Endothelial cell of umbilical vein (primary cell): ENCODE data around the gene GPA33. TPM values are rescaled to one million over a fixed set of nuclear protein-coding genes. Genes with fewer than 3 reads are reported as not detected.

Experiments
- BruUV-seq: library from RNA; stranded (reverse); fragments of 400-500 nt; replicated peaks from 2 replicates; lab custom pipeline; 2021; lab: Mats Ljungman, UMichigan
- CTCF ChIA-PET: fragments of 300-600, 350-600 bp; sonication (Branson Sonifier 250); formaldehyde crosslinking; loops from one replicate; lab custom pipeline; 2021; ENCODE audit warnings: antibody characterized with exemption, inconsistent platforms; lab: Charles Lee
- POLR2A ChIA-PET: fragments of 300-600, 350-600 bp; sonication (Branson Sonifier 250); formaldehyde crosslinking; loops from one replicate; lab custom pipeline; 2021; ENCODE audit warnings: antibody characterized with exemption, inconsistent platforms; lab: Charles Lee
- DNase-seq: peaks from one replicate; pipeline ENCODE4 v3.0.0-alpha.2; 2011; ENCODE audit warnings: low read depth, low spot score
- FAIRE-seq: peaks from 2 replicates; lab custom pipeline; 2011; peaks lifted over from hg19 to GRCh38; lab: Jason Lieb, UNC
- H2AFZ ChIP-seq: 2 replicates; pipeline ENCODE4 v1.6.0; 2012; ENCODE audit warnings: low read depth, low read length, control low read depth, inconsistent platforms
- H3K27ac ChIP-seq: 2 replicates; pipeline ENCODE4 v1.5.1; 2011; ENCODE audit warnings: low read depth, mild to moderate bottlenecking, control low read depth, low read length, moderate library complexity; ENCODE audit not compliant: insufficient read depth
- H3K27me3 ChIP-seq, 2 experiments: 2 replicates each; pipeline versions ENCODE4 v1.6.0 to v1.6.1; 2011; ENCODE audit warnings: low read length in 2 of 2, mixed read lengths in 1 of 2; ENCODE audit not compliant: control insufficient read depth in 2 of 2, insufficient read depth in 2 of 2
- H3K36me3 ChIP-seq, 2 experiments: 2 replicates in 1 of 2; 3 replicates in 1 of 2; pipeline ENCODE4 v1.5.1; 2011; ENCODE audit warnings: low read length in 2 of 2, mild to moderate bottlenecking in 1 of 2, moderate library complexity in 1 of 2; ENCODE audit not compliant: control insufficient read depth in 2 of 2, insufficient read depth in 2 of 2; ENCODE audit errors: extremely low read depth in 1 of 2
- H3K4me1 ChIP-seq: 3 replicates; pipeline ENCODE4 v1.5.1; 2011; ENCODE audit warnings: mild to moderate bottlenecking, low read length; ENCODE audit not compliant: control insufficient read depth, insufficient read depth; ENCODE audit errors: extremely low read depth
- H3K4me2 ChIP-seq: 2 replicates; pipeline ENCODE4 v1.6.1; 2011; ENCODE audit warnings: low read length, control low read depth, mixed read lengths; ENCODE audit not compliant: insufficient read depth
- H3K4me3 ChIP-seq, 3 experiments: fragments of 200-600 bp in 1 of 3; sonication (generic), shearing (Covaris generic) in 1 of 3; replicated peaks in 1 of 3; 2 replicates each; pipeline ENCODE4 v1.5.1; 2011 to 2016; ENCODE audit warnings: control low read depth in 3 of 3, low read length in 3 of 3, mild to moderate bottlenecking in 2 of 3, inconsistent platforms in 1 of 3, low read depth in 1 of 3, moderate library complexity in 1 of 3; ENCODE audit not compliant: insufficient read depth in 1 of 3
- H3K79me2 ChIP-seq: 2 replicates; pipeline ENCODE4 v1.6.0; 2012; ENCODE audit warnings: low read length, inconsistent platforms; ENCODE audit not compliant: control insufficient read depth, insufficient read depth
- H3K9ac ChIP-seq: replicated peaks from 2 replicates; pipeline ENCODE3; 2011; ENCODE audit warnings: low read length, control low read depth; ENCODE audit not compliant: insufficient read depth; ENCODE audit errors: extremely low read depth
- H3K9me1 ChIP-seq: replicated peaks from 3 replicates; pipeline ENCODE4 v1.6.0; 2011; ENCODE audit warnings: mild to moderate bottlenecking, low read length; ENCODE audit not compliant: control insufficient read depth, insufficient read depth; ENCODE audit errors: extremely low read depth
- H3K9me3 ChIP-seq: replicated peaks from 2 replicates; pipeline ENCODE4 v1.5.1; 2012; ENCODE audit warnings: low read length, inconsistent platforms; ENCODE audit not compliant: control insufficient read depth, insufficient read depth
- H4K20me1 ChIP-seq: replicated peaks from 2 replicates; pipeline ENCODE3; 2011; ENCODE audit warnings: mild to moderate bottlenecking, low read length; ENCODE audit not compliant: control insufficient read depth, insufficient read depth; ENCODE audit errors: extremely low read depth
- EZH2 ChIP-seq: IDR thresholded peaks from 2 replicates; pipeline ENCODE4 v1.6.1; 2012; ENCODE audit warnings: borderline replicate concordance, low read depth, mild to moderate bottlenecking, moderate library complexity, low read length, inconsistent platforms; ENCODE audit not compliant: severe bottlenecking
- GATA2 ChIP-seq: IDR thresholded peaks from 2 replicates; pipeline ENCODE4 v1.7.0; 2011; ENCODE audit warnings: low read depth, mild to moderate bottlenecking, moderate library complexity, mixed read lengths, low read length; ENCODE audit not compliant: insufficient read length, insufficient read depth
- JUN ChIP-seq: IDR thresholded peaks from 2 replicates; pipeline ENCODE4 v1.6.1; 2011; ENCODE audit warnings: borderline replicate concordance, low read depth; ENCODE audit not compliant: insufficient read length, insufficient read depth
- POLR2A ChIP-seq: IDR thresholded peaks from 2 replicates; pipeline ENCODE4 v1.6.1; 2012; ENCODE audit warnings: low read depth, mild to moderate bottlenecking, control low read depth, low read length
- POLR2AphosphoS5 ChIP-seq: IDR thresholded peaks from 2 replicates; pipeline ENCODE4 v1.6.1; 2012; ENCODE audit warnings: low read depth, mild to moderate bottlenecking, control low read depth, low read length, moderate library complexity; ENCODE audit not compliant: insufficient read depth
- dilution Hi-C: fragments of 300-500 bp; cut with MboI; formaldehyde crosslinking; loops from one replicate; pipeline ENCODE4 v1.15.0; 2019; ENCODE audit warnings: low sequenced_read_pairs; ENCODE audit not compliant: extremely low pct_ligation_motif_present
- intact Hi-C: fragments of 100-400 bp; cut with micrococcal nuclease; formaldehyde crosslinking; loops from one replicate; pipeline ENCODE4 v1.10.0; 2022
- polyA plus RNA-seq, 4 experiments: library from polyadenylated mRNA; depleted of rRNA in 3 of 4; stranded (reverse) in 3 of 4; unstranded in 1 of 4; fragments of >200 nt; gene quantifications; 2 replicates each; pipeline versions ENCODE4 v1.2.1 to v1.2.3, GENCODE V29; 2011 to 2012; ENCODE audit warnings: missing spikeins in 1 of 4
- total RNA-seq: library from RNA; stranded (reverse); gene quantifications from 2 replicates; pipeline ENCODE4 v1.2.3, GENCODE V29; 2021
- TF ChIP-seq, protein P1 (sequence below): IDR thresholded peaks from 2 replicates; pipeline ENCODE4 v1.6.1; 2011; ENCODE audit not compliant: insufficient read depth, insufficient read length

The GPA33 gene
- total and polyA plus RNA-seq, 2 donors (not counting 3 experiments of a cell fraction or from before 2014, with no cell fraction given) = not detected

DNA sequence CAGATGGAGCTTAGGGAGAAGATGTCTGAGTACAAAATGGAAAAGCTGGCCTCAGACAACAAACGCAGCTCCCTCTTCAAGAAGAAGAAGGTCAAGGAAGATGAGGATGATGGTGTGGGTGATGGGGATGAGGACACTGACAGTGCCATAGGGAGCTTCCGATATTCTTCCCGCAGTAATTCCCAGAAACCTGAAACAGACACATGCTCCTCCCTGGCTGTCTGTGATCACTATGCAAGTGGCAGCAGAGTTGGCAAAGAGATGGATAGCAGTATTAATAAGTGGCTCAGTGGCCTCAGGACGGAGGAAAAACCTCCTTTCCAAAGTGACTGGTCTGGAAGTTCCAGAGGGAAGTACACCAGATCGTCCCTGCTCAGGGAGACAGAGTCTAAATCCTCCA is 37.5 kb upstream of the GPA33 start:
- H3K9me3 ChIP-seq = no peaks in the 10 kb centered on the region
- H3K9me1 ChIP-seq = no peaks in the 10 kb centered on the region
- no peaks in the 10 kb centered on the region for H3K36me3 ChIP-seq
- H3K4me2 ChIP-seq = no peak overlapping the region
- H3K27me3 ChIP-seq = no peaks in the 10 kb centered on the region
- no peak overlapping the region for H3K27ac ChIP-seq
- TF ChIP-seq JUN (no peak), GATA2 (no peak), EZH2 (no peak)
- TF ChIP-seq, protein P1, sequence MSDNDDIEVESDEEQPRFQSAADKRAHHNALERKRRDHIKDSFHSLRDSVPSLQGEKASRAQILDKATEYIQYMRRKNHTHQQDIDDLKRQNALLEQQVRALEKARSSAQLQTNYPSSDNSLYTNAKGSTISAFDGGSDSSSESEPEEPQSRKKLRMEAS = no peak
- intact Hi-C loops (no loop called here), dilution Hi-C loops (no loop called here)
- no peak for DNase-seq
- H2AFZ ChIP-seq = no peak overlapping the region
- no TSS peak for BruUV-seq
- no peak overlapping the region for H3K4me3 ChIP-seq
- no peaks in the 10 kb centered on the region for H3K4me1 ChIP-seq
- H3K9ac ChIP-seq = no peak overlapping the region
- no peaks in the 10 kb centered on the region for H3K79me2 ChIP-seq
- ChIA-PET POLR2A (no interaction called here), CTCF (interaction anchor here (1.2 kb wide), 1 partner anchor 10 kb away, joined by 3 read pairs; no protein-coding TSS in a partner anchor)
- FAIRE-seq = no peak
- H4K20me1 ChIP-seq = no peaks in the 10 kb centered on the region

DNA sequence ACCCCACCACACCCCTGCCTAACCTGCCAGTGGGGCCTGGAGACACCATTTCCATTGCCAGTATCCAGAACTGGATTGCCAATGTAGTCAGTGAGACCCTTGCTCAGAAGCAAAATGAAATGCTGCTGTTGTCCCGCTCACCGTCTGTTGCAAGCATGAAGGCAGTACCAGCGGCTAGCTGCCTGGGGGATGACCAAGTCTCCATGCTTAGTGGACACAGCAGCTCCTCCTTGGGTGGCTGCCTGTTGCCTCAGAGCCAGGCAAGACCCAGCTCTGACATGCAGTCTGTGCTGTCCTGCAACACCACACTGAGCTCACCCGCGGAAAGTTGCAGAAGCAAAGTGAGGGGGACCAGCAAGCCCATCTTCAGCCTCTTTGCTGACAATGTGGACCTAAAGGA is 37.1 kb upstream of the GPA33 start:
- no peak overlapping the region for H3K4me3 ChIP-seq
- DNase-seq = no peak
- H3K4me2 ChIP-seq = no peak overlapping the region
- intact Hi-C loops (no loop called here), dilution Hi-C loops (no loop called here)
- no TSS peak for BruUV-seq
- H3K36me3 ChIP-seq = no peaks in the 10 kb centered on the region
- H2AFZ ChIP-seq = no peak overlapping the region
- H3K4me1 ChIP-seq = no peaks in the 10 kb centered on the region
- H3K79me2 ChIP-seq = no peaks in the 10 kb centered on the region
- POLR2A ChIA-PET = no interaction called here
- H3K9me1 ChIP-seq = no peaks in the 10 kb centered on the region
- no peaks in the 10 kb centered on the region for H3K9me3 ChIP-seq
- no peak for FAIRE-seq
- TF ChIP-seq POLR2AphosphoS5 (no peak), POLR2A (no peak)
- TF ChIP-seq, protein P1 = no peak
- H4K20me1 ChIP-seq = no peaks in the 10 kb centered on the region
- H3K9ac ChIP-seq = no peak overlapping the region
- H3K27ac ChIP-seq = no peak overlapping the region
- CTCF ChIA-PET = no interaction called here
- no peaks in the 10 kb centered on the region for H3K27me3 ChIP-seq
